Activated CD8-positive, alpha-beta memory T cell treated with anti-CD3 and anti-CD28 coated beads, Interleukin-2, amount 50 U/mL, for 1 hour (primary cell): ENCODE measurements around the gene CCDC112.
"Not testable (repeated sequence)": the region's sequence is repeated elsewhere in the genome, so short reads cannot be mapped to it uniquely, and the experiment has no call there.

ENCODE experiments used
- DNase-seq: peaks from one replicate; pipeline ENCODE4 v3.0.0-alpha.2; 2020; ENCODE audit errors: extremely low read depth

CCDC112 gene, protein sequence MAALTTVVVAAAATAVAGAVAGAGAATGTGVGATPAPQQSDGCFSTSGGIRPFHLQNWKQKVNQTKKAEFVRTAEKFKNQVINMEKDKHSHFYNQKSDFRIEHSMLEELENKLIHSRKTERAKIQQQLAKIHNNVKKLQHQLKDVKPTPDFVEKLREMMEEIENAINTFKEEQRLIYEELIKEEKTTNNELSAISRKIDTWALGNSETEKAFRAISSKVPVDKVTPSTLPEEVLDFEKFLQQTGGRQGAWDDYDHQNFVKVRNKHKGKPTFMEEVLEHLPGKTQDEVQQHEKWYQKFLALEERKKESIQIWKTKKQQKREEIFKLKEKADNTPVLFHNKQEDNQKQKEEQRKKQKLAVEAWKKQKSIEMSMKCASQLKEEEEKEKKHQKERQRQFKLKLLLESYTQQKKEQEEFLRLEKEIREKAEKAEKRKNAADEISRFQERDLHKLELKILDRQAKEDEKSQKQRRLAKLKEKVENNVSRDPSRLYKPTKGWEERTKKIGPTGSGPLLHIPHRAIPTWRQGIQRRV

GRCh38 chr5:115296124-115297022 lies at the start of gene CCDC112:
Gene CCDC112 (minus strand): TSS chr5:115296654. CDS start chr5:115296543, 111 bp downstream.
- DNase-seq = peak; percentile 40

DNA sequence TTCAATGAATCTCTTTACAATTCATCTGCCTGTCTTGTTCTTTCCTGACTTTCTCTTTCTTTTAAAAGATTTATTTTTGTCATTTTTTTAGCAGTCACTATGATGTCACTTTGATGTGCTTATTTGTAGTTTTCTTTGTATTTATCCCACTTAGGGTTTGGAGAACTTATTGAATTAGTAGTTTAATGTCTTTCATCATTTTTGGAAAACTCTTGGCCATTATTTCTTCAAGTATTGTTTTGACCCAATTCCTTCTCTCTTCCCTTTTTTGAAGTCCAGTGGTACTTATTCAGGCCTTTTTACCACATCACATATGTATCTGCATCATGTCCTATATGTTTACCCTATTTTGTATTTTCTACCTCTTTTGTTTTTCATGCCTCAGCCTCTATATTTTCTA lies 48.9 kb upstream of the CCDC112 start:
- no peak for DNase-seq

GRCh38 chr5:115343855-115344254 lies 47.4 kb upstream of the CCDC112 start:
- no peak for DNase-seq

GRCh38 chr5:115342590-115343377 lies 46.3 kb upstream of the CCDC112 start:
- no peak for DNase-seq

GRCh38 chr5:115341745-115342144 lies 45.3 kb upstream of the CCDC112 start:
- DNase-seq = no peak

- no peak for DNase-seq
These were observed 42.4 kb upstream of the CCDC112 start for GRCh38 chr5:115338851-115339250.

DNA sequence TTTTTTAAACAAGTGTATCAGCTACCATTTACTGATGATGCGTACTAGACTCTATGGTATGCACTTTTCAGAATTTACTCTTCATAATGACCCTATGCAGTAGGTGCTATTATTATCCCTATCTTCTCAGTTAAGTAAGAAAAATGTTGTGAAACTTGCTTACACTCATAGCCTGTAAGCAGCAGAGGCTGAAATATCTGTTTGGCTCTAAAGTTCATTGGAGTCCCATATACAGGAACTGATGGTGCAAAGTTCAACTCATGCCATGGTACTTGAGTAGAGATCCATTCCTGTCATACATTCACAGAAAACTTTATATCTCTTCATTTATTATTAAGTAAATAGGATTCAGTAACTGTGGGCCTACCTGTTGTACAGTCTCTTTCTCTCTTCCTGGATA lies 41.4 kb upstream of the CCDC112 start:
- DNase-seq = no peak

- DNase-seq = no peak
These were observed 40.5 kb upstream of the CCDC112 start for GRCh38 chr5:115336964-115337363.

DNA sequence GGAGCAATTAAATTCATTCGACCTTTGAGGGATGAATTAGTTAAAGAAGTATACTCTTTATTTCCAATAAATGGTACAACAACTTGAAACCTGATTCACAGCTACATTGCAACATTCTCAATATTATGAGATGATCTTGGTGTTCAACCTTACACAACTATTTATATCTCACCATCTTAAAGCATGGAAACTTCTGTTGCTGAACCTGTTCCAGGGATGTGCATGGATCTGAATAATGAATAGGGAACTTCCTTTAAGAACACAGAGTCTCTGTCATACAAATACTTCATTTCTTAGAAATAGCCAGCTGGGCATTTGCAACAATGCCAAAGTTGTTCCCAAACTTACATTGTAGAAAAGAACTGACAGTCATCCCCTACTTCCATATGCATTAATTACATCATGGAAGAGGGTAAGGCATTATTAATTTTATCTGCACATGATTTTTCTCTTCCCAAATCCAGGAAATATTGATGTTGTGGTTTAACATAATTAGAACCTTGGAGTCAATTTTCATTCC lies 39.8 kb upstream of the CCDC112 start:
- DNase-seq = no peak

DNA sequence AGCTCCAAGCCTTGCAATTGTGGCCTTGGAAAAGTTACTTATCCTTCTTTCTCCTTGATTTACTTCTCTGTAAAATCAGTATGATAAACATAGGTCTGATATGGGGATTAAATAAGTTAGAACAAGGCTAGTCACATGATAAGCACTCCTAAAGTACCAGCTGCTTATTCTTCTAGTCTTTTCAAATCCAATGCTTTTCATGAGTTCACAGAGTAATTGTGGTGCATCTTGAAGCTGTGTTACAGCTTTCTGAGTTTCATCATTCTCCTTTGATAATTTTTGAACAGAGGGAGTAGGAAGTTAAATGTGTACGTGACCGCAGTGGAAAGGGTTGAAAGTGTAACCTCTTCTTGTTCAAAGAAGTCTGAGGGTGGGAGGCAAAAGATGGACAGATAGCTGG lies 38.8 kb upstream of the CCDC112 start:
- no peak for DNase-seq

DNA sequence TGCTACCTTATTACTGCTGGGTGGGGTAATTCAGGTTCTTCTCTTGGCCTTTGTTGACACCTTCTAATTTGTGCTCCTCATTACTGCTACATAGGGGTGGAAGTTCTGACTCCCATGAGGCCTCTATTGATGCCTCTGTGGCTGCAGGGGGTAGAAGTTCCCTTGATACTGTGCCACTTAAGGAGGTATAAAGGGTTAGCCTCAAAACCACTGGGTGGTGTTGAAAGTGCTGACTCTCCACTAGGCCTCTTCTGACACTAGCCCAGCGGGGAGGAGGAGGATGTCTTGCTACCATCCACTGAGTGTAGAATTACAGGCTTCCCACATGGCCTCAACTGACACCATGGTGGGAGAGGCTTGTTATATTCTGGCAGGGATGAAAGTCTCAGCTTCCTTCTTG lies 36.7 kb upstream of the CCDC112 start:
- no peak for DNase-seq

DNA sequence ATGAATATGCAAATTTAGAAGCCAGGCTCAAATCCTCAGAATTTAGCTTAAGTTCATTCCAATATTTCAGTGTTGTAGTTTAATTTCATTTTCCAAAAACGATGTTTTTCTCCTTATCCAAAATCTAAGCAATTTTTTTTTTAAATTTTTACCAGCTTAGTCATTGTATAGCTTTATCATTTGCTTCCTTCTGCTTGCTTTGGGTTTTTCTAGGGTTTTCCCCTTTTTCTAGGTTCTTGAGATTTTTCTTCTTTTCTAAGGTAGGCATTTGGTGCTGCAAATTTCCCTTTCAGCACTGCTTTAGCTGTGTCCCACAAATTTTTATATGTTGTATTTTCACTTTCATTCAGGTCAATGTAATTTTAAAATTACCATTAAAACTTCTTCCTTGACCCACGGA lies 34.4 kb upstream of the CCDC112 start:
- no peak for DNase-seq

- no peak for DNase-seq
These were observed 33.0 kb upstream of the CCDC112 start for GRCh38 chr5:115329475-115329874.

DNA sequence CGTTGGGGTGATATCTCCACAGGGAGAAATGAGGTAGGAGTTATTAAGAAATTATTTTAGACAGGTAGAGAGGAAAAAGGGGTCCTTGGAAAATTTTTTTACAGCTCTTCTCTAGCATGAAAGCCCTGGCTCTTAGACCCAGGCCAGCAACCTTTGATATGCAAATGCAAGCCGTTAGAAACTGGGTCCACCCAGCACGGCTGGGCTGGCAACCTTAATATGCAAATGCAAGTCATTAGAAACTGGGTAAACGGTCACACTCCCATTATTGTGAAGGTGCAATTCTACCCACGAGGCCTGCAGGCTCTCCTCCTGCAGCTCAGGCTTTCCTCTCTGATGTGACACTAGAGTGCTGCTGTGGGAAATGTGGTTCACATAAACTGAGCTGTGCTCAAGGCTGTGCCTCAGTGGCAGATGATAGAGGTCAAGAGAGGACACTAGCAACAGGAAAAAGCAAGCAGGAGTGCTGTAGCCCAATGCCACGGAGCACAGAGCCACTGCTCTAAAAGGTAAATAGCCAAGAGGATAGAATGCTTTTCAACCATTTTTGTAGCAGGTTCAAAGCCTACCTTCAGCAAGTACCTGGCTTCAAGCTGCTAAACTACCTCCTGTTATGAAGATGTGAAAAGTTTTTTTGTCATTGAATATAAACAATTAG lies 32.3 kb upstream of the CCDC112 start:
- not testable (repeated sequence) for DNase-seq

DNA sequence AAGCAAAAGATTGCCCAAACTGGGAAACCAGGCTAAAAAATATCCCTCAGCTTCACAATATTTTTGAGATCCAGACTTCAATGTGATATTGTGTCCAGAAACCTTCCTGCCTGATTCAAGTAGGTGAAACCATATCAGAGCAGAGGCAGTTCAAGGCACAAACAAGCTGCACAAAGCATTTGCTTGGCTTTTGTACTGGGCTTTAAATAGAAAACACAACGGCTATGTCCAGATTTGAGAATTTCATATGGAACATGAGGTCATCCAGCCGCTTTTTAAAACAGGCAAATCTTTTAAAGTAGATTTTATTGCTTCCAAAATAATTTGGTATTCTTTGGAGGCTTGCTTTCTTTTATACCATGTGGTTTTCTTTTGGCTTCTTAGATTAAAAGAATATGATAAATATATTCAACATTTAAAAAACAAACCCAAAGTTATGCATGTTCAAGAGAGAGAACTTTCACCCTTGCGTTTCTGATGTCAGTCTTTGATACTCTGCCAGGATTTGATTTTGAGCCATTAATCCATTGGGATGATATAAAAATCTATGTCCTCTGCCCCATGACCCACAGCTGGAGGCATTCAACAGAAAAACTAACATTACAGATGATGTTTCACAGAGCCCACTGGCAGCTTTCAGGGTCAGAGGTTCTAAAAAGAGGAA lies 29.0 kb upstream of the CCDC112 start:
- no peak for DNase-seq

- no peak for DNase-seq
These were observed 27.6 kb upstream of the CCDC112 start for GRCh38 chr5:115324021-115324420.

- DNase-seq = no peak
These were observed 26.3 kb upstream of the CCDC112 start for GRCh38 chr5:115322729-115323128.

GRCh38 chr5:115321309-115321708 lies 24.9 kb upstream of the CCDC112 start:
- DNase-seq = no peak

DNA sequence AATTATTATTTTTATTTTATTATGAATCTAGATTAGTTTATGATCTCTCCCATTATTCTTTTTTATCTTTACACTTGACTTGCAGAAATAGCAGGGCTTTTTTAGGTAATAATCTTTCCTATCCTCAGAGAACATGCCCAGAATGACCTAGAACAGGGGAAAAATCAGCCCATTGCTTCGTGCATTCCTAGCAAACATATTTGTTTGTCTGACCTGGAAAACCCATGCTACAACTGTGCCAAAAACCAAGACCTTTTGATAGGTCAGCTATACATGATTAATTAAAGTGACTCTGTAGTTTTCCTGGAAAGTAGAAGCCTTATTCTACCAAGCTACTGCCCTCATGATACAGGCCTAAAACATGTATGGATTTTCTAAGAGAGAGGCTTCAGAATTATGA lies 24.1 kb upstream of the CCDC112 start:
- DNase-seq = no peak

- DNase-seq = no peak
These were observed 23.6 kb upstream of the CCDC112 start for GRCh38 chr5:115320006-115320405.
